ENCODE results near the gene RRP1B. TPM values are rescaled to one million over a fixed set of nuclear protein-coding genes. Genes with fewer than 3 reads are reported as not detected.

Gene RRP1B
- total RNA-seq, 1 experiment from 2014 or later, result 30.7 TPM

DNA sequence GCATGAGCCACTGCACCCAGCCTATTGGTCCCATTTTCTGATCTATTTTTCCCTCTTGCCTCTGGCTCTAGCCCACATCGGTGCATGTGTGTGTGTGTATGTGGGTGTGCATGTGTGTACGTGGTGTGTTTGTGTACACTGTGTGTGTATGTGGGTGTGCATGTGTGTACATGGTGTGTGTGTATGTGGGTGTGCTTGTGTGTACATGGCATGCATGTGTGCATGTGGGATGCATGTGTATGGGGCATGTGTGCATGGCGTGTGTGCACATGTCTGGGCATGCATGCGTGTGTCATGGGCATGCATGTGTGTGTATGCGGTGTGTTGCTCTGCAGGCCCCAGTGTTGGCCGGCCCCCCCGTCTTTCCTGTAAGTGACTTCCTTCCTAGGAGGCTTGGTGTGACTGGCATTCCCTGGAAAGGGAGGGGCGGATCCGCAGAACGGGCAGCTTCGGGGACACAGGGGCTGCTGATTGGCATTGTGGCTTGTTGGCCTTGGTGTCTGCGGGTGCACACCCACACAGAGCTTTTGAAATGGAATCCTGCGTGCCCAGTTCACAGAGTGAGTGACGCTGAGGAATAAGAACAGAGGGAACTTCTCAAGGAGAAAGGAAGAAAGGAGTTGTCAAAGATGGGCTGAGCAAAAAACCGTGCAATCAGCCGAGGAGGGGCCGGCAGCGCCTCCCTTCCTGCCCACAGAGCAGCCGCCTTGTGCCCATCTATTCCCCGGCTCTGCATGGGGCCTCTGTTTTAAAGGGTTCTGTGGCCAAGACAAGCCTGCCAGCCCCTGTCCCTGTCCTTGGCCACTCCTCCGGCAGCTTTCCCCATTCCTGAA, 67.5 kb downstream of the RRP1B start:
- POLR2A ChIA-PET, result no interaction called here
- Histone ChIP-seq H3K4me3 (ENCODE audit: low read depth in 2 of 2, low read length in 2 of 2) (peak overlapping the region in 1 of 2 experiments; percentile 30; a peak in 1 of 4 replicates), H3K27ac (ENCODE audit: low read length) (peak overlapping the region; percentile 92), H3K4me1 (ENCODE audit: control insufficient read depth, insufficient read depth, low read length) (peaks cover 74% of the 10 kb centered on the region), H3K36me3 (ENCODE audit: control insufficient read depth, insufficient read depth, low read length) (no peaks in the 10 kb centered on the region), H3K27me3 (ENCODE audit: control insufficient read depth, insufficient read depth, low read length) (no peaks in the 10 kb centered on the region), H3K9me3 (ENCODE audit: control insufficient read depth, insufficient read depth, low read depth, low read length) (no peaks in the 10 kb centered on the region)
- peak; percentile 37 for ATAC-seq
- no TSS peak for BruUV-seq (replicated peaks)
- in situ Hi-C loops (cut with HindIII; ENCODE audit: low pct_unique_long_range_greater_than_20kb, low sequenced_read_pairs) (no loop called here), intact Hi-C loops (cut with micrococcal nuclease; ENCODE audit: unreplicated experiment) (no loop called here)
- TF ChIP-seq, protein P1, sequence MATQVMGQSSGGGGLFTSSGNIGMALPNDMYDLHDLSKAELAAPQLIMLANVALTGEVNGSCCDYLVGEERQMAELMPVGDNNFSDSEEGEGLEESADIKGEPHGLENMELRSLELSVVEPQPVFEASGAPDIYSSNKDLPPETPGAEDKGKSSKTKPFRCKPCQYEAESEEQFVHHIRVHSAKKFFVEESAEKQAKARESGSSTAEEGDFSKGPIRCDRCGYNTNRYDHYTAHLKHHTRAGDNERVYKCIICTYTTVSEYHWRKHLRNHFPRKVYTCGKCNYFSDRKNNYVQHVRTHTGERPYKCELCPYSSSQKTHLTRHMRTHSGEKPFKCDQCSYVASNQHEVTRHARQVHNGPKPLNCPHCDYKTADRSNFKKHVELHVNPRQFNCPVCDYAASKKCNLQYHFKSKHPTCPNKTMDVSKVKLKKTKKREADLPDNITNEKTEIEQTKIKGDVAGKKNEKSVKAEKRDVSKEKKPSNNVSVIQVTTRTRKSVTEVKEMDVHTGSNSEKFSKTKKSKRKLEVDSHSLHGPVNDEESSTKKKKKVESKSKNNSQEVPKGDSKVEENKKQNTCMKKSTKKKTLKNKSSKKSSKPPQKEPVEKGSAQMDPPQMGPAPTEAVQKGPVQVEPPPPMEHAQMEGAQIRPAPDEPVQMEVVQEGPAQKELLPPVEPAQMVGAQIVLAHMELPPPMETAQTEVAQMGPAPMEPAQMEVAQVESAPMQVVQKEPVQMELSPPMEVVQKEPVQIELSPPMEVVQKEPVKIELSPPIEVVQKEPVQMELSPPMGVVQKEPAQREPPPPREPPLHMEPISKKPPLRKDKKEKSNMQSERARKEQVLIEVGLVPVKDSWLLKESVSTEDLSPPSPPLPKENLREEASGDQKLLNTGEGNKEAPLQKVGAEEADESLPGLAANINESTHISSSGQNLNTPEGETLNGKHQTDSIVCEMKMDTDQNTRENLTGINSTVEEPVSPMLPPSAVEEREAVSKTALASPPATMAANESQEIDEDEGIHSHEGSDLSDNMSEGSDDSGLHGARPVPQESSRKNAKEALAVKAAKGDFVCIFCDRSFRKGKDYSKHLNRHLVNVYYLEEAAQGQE (IDR thresholded peaks at IDR 0.05; ENCODE audit: insufficient read depth in 1 of 2, low read depth in 2 of 2, low read length in 1 of 2), result no peak
- TF ChIP-seq POLR2AphosphoS5 (IDR thresholded peaks at IDR 0.05; ENCODE audit: low read depth, low read length), result no peak
- TF ChIP-seq, protein P2, sequence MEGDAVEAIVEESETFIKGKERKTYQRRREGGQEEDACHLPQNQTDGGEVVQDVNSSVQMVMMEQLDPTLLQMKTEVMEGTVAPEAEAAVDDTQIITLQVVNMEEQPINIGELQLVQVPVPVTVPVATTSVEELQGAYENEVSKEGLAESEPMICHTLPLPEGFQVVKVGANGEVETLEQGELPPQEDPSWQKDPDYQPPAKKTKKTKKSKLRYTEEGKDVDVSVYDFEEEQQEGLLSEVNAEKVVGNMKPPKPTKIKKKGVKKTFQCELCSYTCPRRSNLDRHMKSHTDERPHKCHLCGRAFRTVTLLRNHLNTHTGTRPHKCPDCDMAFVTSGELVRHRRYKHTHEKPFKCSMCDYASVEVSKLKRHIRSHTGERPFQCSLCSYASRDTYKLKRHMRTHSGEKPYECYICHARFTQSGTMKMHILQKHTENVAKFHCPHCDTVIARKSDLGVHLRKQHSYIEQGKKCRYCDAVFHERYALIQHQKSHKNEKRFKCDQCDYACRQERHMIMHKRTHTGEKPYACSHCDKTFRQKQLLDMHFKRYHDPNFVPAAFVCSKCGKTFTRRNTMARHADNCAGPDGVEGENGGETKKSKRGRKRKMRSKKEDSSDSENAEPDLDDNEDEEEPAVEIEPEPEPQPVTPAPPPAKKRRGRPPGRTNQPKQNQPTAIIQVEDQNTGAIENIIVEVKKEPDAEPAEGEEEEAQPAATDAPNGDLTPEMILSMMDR (IDR thresholded peaks at IDR 0.05), result no peak
- TF ChIP-seq TCF7L2 (IDR thresholded peaks at IDR 0.05; ENCODE audit: low read depth, low read length), result no peak
- TF ChIP-seq SIN3A (IDR thresholded peaks at IDR 0.05; ENCODE audit: borderline replicate concordance, insufficient read depth, low read depth, low read length), result no peak
- DNase-seq (ENCODE audit: low read depth, low spot score), result no peak
- CTCF ChIA-PET, result interaction anchor here (0.5 kb wide), 1 partner anchor 14 kb away, joined by 3 read pairs; no protein-coding TSS in a partner anchor

DNA sequence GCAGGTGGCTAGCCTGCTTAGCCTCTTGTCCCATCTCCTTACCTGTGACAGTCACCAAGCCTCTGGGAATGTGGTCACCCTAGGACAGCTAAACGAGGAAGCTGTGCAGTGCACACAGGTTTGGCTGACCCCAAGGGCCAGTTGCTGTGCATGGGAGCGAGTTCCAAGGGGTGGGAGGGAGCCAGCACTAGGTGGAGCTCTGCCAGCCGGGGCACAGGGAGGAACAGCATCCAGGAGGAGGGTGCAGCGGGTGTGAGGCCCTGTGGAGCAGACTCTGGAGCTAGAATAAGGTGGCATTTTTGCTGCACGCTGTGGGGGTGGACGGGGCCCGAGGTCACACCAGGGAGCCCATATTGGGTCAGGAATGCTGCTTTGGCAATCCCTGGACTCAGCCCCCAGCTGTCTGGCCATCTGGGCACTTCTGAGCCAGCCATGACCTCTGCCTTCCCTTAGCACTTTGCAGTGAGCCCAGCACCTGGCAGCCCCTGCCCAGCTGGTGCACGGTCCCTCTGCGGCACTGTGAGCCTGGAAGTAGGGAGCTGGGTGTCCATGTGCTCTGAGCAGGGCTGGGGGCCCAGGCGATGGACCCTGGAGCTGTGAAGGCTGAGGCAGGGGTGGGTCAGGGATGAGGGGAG, 68.3 kb downstream of the RRP1B start:
- Histone ChIP-seq H3K4me3 (ENCODE audit: low read depth in 2 of 2, low read length in 2 of 2) (peak overlapping the region in 1 of 2 experiments; percentile 53; a peak in 3 of 4 replicates), H3K9me3 (ENCODE audit: control insufficient read depth, insufficient read depth, low read depth, low read length) (no peaks in the 10 kb centered on the region), H3K27me3 (ENCODE audit: control insufficient read depth, insufficient read depth, low read length) (no peaks in the 10 kb centered on the region), H3K36me3 (ENCODE audit: control insufficient read depth, insufficient read depth, low read length) (no peaks in the 10 kb centered on the region), H3K27ac (ENCODE audit: low read length) (peak overlapping the region; percentile 92), H3K4me1 (ENCODE audit: control insufficient read depth, insufficient read depth, low read length) (peaks cover 74% of the 10 kb centered on the region)
- ATAC-seq (peak; percentile 65), DNase-seq (ENCODE audit: low read depth, low spot score) (no peak)
- POLR2A ChIA-PET, result no interaction called here
- intact Hi-C loops (cut with micrococcal nuclease; ENCODE audit: unreplicated experiment) (no loop called here), in situ Hi-C loops (cut with HindIII; ENCODE audit: low pct_unique_long_range_greater_than_20kb, low sequenced_read_pairs) (no loop called here)
- no TSS peak for BruUV-seq (replicated peaks)
- TF ChIP-seq POLR2AphosphoS5 (IDR thresholded peaks at IDR 0.05; ENCODE audit: low read depth, low read length) (no peak; the same call in 1 of the 2 replicates), SIN3A (IDR thresholded peaks at IDR 0.05; ENCODE audit: borderline replicate concordance, insufficient read depth, low read depth, low read length) (no peak), TCF7L2 (IDR thresholded peaks at IDR 0.05; ENCODE audit: low read depth, low read length) (no peak)
- TF ChIP-seq, protein P2 (IDR thresholded peaks at IDR 0.05), result no peak; the same call in 1 of the 2 replicates
- TF ChIP-seq, protein P1 (IDR thresholded peaks at IDR 0.05; ENCODE audit: insufficient read depth in 1 of 2, low read depth in 2 of 2, low read length in 1 of 2), result no peak
- CTCF ChIA-PET, result interaction anchor here (0.5 kb wide), 1 partner anchor 15 kb away, joined by 3 read pairs; no protein-coding TSS in a partner anchor

All from Panc1 (cell line).